ENCODE measurements around the gene KRTAP5-3.

GRCh38 chr11:1562469-1563148 lies 45.7 kb downstream of the KRTAP5-3 start:
- no peak for TF ChIP-seq CTCF (IDR thresholded peaks at IDR 0.05)
- no peak for TF ChIP-seq EZH2phosphoT487 (IDR thresholded peaks at IDR 0.05)
- no peak for TF ChIP-seq EZH2 (IDR thresholded peaks at IDR 0.05)
